ENCODE measurements around the gene MAPRE2.

DNA sequence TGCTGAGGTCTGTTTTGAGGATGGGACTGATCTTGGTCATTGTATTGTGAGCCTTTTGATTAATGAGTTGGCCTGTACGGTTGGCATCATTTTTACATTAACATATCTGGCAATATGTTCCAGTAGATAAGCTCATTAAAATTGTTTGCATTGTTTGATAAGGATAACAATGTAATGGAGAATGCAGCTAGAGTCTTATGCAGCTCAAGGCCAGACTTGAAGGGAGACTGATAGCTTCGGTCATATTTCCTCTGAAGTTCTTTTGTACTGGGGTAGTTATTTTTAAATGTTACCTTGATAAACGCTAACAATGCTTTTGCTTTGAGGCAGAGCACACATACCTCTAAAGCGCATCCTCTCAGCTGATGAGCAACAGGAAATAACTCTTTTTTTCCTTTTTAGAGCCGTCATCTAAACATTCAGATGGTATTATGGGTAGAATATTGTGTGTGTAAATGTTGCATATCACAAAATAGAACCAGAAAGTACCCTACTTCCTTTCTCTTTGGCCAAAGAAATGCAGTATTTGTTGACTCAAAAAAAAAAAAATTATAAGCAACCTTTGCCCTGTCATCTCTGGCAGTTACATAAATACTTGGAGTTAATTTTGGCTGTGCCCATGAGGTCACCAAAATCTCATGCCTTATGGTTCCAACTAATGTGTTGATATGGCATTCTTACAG, 1.3 kb downstream of the MAPRE2 start:
- TF ChIP-seq ZNF670 (CRISPR knock-in tag; IDR thresholded peaks at IDR 0.05; ENCODE audit: borderline replicate concordance) (no peak), SMARCC2 (IDR thresholded peaks at IDR 0.05) (no peak), CENPX (CRISPR knock-in tag; IDR thresholded peaks at IDR 0.05) (no peak), ZNF598 (CRISPR knock-in tag; IDR thresholded peaks at IDR 0.05; ENCODE audit: borderline replicate concordance) (no peak), EEA1 (CRISPR knock-in tag; IDR thresholded peaks at IDR 0.05; ENCODE audit: borderline replicate concordance) (no peak), HDAC2 (CRISPR knock-in tag; IDR thresholded peaks at IDR 0.05) (no peak), HNRNPK (IDR thresholded peaks at IDR 0.05; ENCODE audit: low read depth, low read length, poor library complexity, severe bottlenecking) (no peak), HOXA9 (CRISPR knock-in tag; IDR thresholded peaks at IDR 0.05; ENCODE audit: borderline replicate concordance) (no peak), ZNF746 (CRISPR knock-in tag; IDR thresholded peaks at IDR 0.05) (no peak)
- TF ChIP-seq, protein P1, sequence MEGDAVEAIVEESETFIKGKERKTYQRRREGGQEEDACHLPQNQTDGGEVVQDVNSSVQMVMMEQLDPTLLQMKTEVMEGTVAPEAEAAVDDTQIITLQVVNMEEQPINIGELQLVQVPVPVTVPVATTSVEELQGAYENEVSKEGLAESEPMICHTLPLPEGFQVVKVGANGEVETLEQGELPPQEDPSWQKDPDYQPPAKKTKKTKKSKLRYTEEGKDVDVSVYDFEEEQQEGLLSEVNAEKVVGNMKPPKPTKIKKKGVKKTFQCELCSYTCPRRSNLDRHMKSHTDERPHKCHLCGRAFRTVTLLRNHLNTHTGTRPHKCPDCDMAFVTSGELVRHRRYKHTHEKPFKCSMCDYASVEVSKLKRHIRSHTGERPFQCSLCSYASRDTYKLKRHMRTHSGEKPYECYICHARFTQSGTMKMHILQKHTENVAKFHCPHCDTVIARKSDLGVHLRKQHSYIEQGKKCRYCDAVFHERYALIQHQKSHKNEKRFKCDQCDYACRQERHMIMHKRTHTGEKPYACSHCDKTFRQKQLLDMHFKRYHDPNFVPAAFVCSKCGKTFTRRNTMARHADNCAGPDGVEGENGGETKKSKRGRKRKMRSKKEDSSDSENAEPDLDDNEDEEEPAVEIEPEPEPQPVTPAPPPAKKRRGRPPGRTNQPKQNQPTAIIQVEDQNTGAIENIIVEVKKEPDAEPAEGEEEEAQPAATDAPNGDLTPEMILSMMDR (CRISPR knock-in tag; IDR thresholded peaks at IDR 0.05), result no peak

Data from HepG2 (cell line).